Measurements from ENCODE around the gene OR4D11. TPM values are rescaled to one million over a fixed set of nuclear protein-coding genes. Genes with fewer than 3 reads are reported as not detected.
"Not testable (repeated sequence)": the region's sequence is repeated elsewhere in the genome, so short reads cannot be mapped to it uniquely, and the experiment has no call there.

The OR4D11 gene
- total RNA-seq, 1 experiment from 2014 or later: not detected

- H3K27me3 ChIP-seq (ENCODE audit: insufficient read depth, low read depth): peaks cover 19% of the 10 kb centered on the region
- no peak within 1 kb of the TSS for H3K27ac ChIP-seq
- no peaks in the 10 kb centered on the region for H3K36me3 ChIP-seq (ENCODE audit: low read depth)
- intact Hi-C loops (cut with micrococcal nuclease; ENCODE audit: unreplicated experiment): no loop called here
- H2AFZ ChIP-seq: no peak within 1 kb of the TSS
- no peak within 1 kb of the TSS for H3K4me3 ChIP-seq
- H3F3A ChIP-seq (ENCODE audit: insufficient read depth, low read depth): no peaks in the 10 kb centered on the region
- H3K79me2 ChIP-seq (ENCODE audit: low read depth): no peaks in the 10 kb centered on the region
- no peaks in the 10 kb centered on the region for H3K4me1 ChIP-seq (replicated peaks; ENCODE audit: insufficient read depth)
- TF ChIP-seq, protein P1, sequence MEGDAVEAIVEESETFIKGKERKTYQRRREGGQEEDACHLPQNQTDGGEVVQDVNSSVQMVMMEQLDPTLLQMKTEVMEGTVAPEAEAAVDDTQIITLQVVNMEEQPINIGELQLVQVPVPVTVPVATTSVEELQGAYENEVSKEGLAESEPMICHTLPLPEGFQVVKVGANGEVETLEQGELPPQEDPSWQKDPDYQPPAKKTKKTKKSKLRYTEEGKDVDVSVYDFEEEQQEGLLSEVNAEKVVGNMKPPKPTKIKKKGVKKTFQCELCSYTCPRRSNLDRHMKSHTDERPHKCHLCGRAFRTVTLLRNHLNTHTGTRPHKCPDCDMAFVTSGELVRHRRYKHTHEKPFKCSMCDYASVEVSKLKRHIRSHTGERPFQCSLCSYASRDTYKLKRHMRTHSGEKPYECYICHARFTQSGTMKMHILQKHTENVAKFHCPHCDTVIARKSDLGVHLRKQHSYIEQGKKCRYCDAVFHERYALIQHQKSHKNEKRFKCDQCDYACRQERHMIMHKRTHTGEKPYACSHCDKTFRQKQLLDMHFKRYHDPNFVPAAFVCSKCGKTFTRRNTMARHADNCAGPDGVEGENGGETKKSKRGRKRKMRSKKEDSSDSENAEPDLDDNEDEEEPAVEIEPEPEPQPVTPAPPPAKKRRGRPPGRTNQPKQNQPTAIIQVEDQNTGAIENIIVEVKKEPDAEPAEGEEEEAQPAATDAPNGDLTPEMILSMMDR (conservative IDR thresholded peaks at IDR 0.05): no peak
- no peak for TF ChIP-seq EZH2 (IDR thresholded peaks at IDR 0.05; ENCODE audit: low read depth)
- ChIA-PET POLR2A (ENCODE audit: unreplicated experiment) (no interaction called here), CTCF (no interaction called here)
- H4K20me1 ChIP-seq (ENCODE audit: insufficient read depth): no peaks in the 10 kb centered on the region
- H3K9me2 ChIP-seq (ENCODE audit: insufficient read depth): no peaks in the 10 kb centered on the region
- H3K4me2 ChIP-seq: no peak within 1 kb of the TSS
- no peak for DNase-seq
- BruUV-seq (replicated peaks): no TSS peak
- H3K9me3 ChIP-seq (ENCODE audit: insufficient read depth, low read depth): no peaks in the 10 kb centered on the region
These were observed 7.7 kb downstream of the OR4D11 start, which contains the start of gene OR4D9 for GRCh38 chr11:59510941-59511589. OR4D9 (plus strand) TSS chr11:59511539; CDS start chr11:59514913, 3,374 bp downstream.

DNA sequence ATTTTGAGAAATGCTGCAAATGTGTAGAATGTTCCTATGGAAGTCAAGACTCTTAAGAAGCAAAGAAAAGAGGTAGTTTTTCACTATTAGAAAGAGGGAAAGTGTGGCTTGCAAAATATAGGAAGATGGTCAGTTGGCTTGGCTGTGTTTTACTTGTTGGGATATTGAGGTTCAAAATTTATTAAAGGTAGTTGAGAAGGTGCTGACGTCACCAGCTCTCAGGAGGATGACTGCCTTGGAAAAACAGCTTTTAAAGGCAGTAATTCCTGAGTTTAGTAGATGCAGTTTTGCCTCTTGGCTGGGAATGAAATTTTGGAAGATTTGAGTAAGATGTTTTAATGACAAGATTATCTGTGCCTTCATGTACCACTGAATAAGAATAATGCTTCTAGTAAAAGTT is 8.3 kb downstream of the OR4D11 start:
- BruUV-seq (replicated peaks): no TSS peak
- H3K36me3 ChIP-seq (ENCODE audit: low read depth): no peaks in the 10 kb centered on the region
- no peaks in the 10 kb centered on the region for H3K79me2 ChIP-seq (ENCODE audit: low read depth)
- peaks cover 19% of the 10 kb centered on the region for H3K27me3 ChIP-seq (ENCODE audit: insufficient read depth, low read depth)
- H2AFZ ChIP-seq: no peak overlapping the region
- no peaks in the 10 kb centered on the region for H3K4me1 ChIP-seq (replicated peaks; ENCODE audit: insufficient read depth)
- no peak for DNase-seq
- H3F3A ChIP-seq (ENCODE audit: insufficient read depth, low read depth): no peaks in the 10 kb centered on the region
- no peaks in the 10 kb centered on the region for H4K20me1 ChIP-seq (ENCODE audit: insufficient read depth)
- H3K27ac ChIP-seq: no peak overlapping the region
- intact Hi-C loops (cut with micrococcal nuclease; ENCODE audit: unreplicated experiment): no loop called here
- no peak overlapping the region for H3K4me3 ChIP-seq
- no peaks in the 10 kb centered on the region for H3K9me3 ChIP-seq (ENCODE audit: insufficient read depth, low read depth)
- ChIA-PET POLR2A (ENCODE audit: unreplicated experiment) (no interaction called here), CTCF (interaction anchor here (0.7 kb wide), 2 partner anchors 211 to 295 kb away, joined by 4 to 8 read pairs; no protein-coding TSS in a partner anchor)
- H3K4me2 ChIP-seq: no peak overlapping the region
- H3K9me2 ChIP-seq (ENCODE audit: insufficient read depth): no peaks in the 10 kb centered on the region
- TF ChIP-seq, protein P1 (conservative IDR thresholded peaks at IDR 0.05): no peak
- no peak for TF ChIP-seq EZH2 (IDR thresholded peaks at IDR 0.05; ENCODE audit: low read depth)

DNA sequence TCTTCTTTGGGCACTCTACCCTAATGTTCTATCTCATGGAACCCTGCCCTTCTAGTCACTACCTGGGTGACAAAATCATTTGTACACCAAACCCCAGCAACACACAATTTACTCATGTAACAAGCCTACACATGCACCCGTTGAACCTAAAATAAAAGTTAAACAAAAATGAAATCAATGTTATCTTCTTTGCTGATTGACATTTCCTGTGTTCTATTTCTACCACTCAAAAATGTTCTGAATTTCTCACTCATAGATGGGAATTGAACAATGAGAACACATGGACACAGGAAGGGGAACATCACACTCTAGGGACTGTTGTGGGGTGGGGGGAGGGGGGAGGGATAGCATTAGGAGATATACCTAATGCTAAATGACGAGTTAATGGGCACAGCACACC is 16.8 kb downstream of the OR4D11 start:
- H3F3A ChIP-seq (ENCODE audit: insufficient read depth, low read depth); CTCF ChIA-PET: not testable (repeated sequence)

DNA sequence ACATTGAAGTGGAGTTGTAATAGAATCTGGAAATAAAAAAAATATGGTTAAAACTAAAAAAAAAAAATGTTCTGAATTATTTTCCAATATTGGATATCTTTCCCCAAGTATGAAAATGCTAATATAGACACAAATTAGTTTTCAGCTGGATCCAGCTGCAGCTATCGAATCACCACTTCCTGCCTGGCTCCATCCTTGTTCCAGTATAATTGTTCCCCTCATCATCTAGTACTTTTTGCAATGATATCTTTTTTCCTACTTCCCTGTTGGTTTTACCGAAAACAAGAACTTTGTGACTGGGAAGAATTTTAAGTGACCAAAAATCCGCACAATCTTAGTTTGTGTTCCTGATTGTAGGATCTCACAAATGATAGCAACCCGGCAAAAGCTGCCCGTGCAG is 17.4 kb downstream of the OR4D11 start:
- TF ChIP-seq, protein P1 (conservative IDR thresholded peaks at IDR 0.05): no peak
- no peak for TF ChIP-seq EZH2 (IDR thresholded peaks at IDR 0.05; ENCODE audit: low read depth)
- Histone ChIP-seq H3K4me3 (no peak overlapping the region), H3K79me2 (ENCODE audit: low read depth) (no peaks in the 10 kb centered on the region), H3K4me2 (no peak overlapping the region), H3K9me3 (ENCODE audit: insufficient read depth, low read depth) (no peaks in the 10 kb centered on the region), H3K4me1 (replicated peaks; ENCODE audit: insufficient read depth) (no peaks in the 10 kb centered on the region), H2AFZ (no peak overlapping the region), H4K20me1 (ENCODE audit: insufficient read depth) (no peaks in the 10 kb centered on the region), H3K27me3 (ENCODE audit: insufficient read depth, low read depth) (peaks cover 55% of the 10 kb centered on the region), H3K36me3 (ENCODE audit: low read depth) (no peaks in the 10 kb centered on the region), H3F3A (ENCODE audit: insufficient read depth, low read depth) (no peaks in the 10 kb centered on the region), H3K9me2 (ENCODE audit: insufficient read depth) (no peaks in the 10 kb centered on the region), H3K27ac (no peak overlapping the region)
- intact Hi-C loops (cut with micrococcal nuclease; ENCODE audit: unreplicated experiment): no loop called here
- BruUV-seq (replicated peaks): no TSS peak
- CTCF ChIA-PET: interaction anchor here (0.6 kb wide), 1 partner anchor 284 kb away, joined by 5 read pairs; no protein-coding TSS in a partner anchor
- no peak for DNase-seq
- POLR2A ChIA-PET (ENCODE audit: unreplicated experiment): no interaction called here

More for the DNA sequence above, 16.8 kb downstream of the OR4D11 start:
- BruUV-seq (replicated peaks); H3K27ac ChIP-seq; H3K9me2 ChIP-seq (ENCODE audit: insufficient read depth); H3K4me1 ChIP-seq (replicated peaks; ENCODE audit: insufficient read depth); H2AFZ ChIP-seq; H3K79me2 ChIP-seq (ENCODE audit: low read depth); DNase-seq; H3K36me3 ChIP-seq (ENCODE audit: low read depth); POLR2A ChIA-PET (ENCODE audit: unreplicated experiment); H3K4me2 ChIP-seq; intact Hi-C loops (cut with micrococcal nuclease; ENCODE audit: unreplicated experiment); H3K4me3 ChIP-seq; H3K9me3 ChIP-seq (ENCODE audit: insufficient read depth, low read depth); H4K20me1 ChIP-seq (ENCODE audit: insufficient read depth): not testable (repeated sequence)
- H3K27me3 ChIP-seq (ENCODE audit: insufficient read depth, low read depth): peaks cover 61% of the 10 kb centered on the region

Data from PC-9 (cell line).